ENCODE results near the gene ZDHHC1. TPM values are rescaled to one million over a fixed set of nuclear protein-coding genes. Genes with fewer than 3 reads are reported as not detected.

The ZDHHC1 gene
- total RNA-seq, 1 donor from 2014 or later = 2.9 TPM

DNA sequence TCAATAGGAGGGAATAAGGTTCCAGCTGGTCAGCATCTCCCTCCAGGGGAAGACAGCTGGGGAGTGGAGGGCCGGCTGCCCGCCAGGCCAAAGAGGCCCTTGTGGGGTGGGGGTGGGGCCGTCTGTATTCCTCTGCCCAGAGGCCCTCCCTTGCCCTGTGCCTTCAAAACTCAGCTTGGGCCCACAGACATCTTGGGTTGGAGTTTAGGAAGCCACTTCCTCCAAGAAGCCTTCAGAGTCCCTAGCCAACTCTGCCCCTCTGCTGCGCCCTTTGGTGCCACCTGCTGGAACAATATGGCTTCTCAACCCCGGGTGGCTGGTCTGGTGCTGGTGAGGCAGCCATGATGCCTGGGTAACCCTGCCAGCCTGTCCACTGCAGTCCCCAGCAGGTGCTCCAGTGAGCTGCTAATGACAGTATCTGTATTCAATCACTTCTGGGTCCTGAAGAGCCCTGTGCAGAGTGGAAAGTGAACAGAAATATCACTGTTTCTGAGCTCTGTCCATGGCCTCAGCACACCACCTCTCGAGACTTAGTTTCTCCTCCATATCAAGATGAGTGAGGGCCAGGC, 31.3 kb upstream of the ZDHHC1 start:
- H3K36me3 ChIP-seq = peaks cover 20% of the 10 kb centered on the region
- TF ChIP-seq, protein P1, sequence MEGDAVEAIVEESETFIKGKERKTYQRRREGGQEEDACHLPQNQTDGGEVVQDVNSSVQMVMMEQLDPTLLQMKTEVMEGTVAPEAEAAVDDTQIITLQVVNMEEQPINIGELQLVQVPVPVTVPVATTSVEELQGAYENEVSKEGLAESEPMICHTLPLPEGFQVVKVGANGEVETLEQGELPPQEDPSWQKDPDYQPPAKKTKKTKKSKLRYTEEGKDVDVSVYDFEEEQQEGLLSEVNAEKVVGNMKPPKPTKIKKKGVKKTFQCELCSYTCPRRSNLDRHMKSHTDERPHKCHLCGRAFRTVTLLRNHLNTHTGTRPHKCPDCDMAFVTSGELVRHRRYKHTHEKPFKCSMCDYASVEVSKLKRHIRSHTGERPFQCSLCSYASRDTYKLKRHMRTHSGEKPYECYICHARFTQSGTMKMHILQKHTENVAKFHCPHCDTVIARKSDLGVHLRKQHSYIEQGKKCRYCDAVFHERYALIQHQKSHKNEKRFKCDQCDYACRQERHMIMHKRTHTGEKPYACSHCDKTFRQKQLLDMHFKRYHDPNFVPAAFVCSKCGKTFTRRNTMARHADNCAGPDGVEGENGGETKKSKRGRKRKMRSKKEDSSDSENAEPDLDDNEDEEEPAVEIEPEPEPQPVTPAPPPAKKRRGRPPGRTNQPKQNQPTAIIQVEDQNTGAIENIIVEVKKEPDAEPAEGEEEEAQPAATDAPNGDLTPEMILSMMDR (IDR thresholded peaks at IDR 0.05; ENCODE audit: borderline replicate concordance) = peak; percentile 52
- no peak overlapping the region for H3K4me3 ChIP-seq
- intact Hi-C loops (cut with micrococcal nuclease) = no loop called here
- peaks cover 96% of the 10 kb centered on the region for H3K4me1 ChIP-seq
- no peaks in the 10 kb centered on the region for H3K27me3 ChIP-seq (ENCODE audit: low read depth)
- no peaks in the 10 kb centered on the region for H3K9me3 ChIP-seq (replicated peaks)
- peak; percentile 60 for DNase-seq
- peak overlapping the region; percentile 76 for H3K27ac ChIP-seq (replicated peaks)

DNA sequence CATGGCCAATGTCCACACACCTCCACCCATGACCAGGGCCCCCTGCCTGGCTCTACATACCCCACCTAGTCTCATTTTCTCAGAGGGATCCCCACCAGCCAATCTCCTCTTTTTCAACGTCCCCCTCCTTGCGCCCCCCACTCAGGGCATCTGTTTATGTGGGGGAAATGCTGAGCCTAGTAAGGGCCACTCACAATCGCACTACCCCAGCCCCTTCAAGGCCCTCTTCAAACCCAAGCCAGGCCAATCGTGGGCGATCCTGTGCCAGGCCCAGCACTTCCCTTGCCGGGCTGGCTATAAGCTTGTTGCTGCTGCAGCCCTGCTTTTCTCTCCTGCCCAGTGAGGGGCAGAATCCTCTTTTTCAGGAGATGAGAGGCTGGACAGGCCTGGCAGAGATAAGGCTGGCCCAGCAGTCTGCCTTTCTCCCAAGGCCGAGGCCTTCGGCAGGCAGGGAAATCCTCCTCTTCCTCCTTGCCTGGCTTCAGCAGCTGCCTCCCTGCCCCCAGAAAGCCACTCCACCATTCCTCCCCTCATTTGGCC, 30.8 kb upstream of the ZDHHC1 start:
- no peak for DNase-seq
- H3K4me1 ChIP-seq = peaks cover 100% of the 10 kb centered on the region
- H3K27me3 ChIP-seq (ENCODE audit: low read depth) = no peaks in the 10 kb centered on the region
- peak overlapping the region; percentile 7 for H3K4me3 ChIP-seq
- no peaks in the 10 kb centered on the region for H3K9me3 ChIP-seq (replicated peaks)
- peak overlapping the region; percentile 76 for H3K27ac ChIP-seq (replicated peaks)
- TF ChIP-seq, protein P1 (IDR thresholded peaks at IDR 0.05; ENCODE audit: borderline replicate concordance) = no peak
- H3K36me3 ChIP-seq = peaks cover 16% of the 10 kb centered on the region
- intact Hi-C loops (cut with micrococcal nuclease) = no loop called here

DNA sequence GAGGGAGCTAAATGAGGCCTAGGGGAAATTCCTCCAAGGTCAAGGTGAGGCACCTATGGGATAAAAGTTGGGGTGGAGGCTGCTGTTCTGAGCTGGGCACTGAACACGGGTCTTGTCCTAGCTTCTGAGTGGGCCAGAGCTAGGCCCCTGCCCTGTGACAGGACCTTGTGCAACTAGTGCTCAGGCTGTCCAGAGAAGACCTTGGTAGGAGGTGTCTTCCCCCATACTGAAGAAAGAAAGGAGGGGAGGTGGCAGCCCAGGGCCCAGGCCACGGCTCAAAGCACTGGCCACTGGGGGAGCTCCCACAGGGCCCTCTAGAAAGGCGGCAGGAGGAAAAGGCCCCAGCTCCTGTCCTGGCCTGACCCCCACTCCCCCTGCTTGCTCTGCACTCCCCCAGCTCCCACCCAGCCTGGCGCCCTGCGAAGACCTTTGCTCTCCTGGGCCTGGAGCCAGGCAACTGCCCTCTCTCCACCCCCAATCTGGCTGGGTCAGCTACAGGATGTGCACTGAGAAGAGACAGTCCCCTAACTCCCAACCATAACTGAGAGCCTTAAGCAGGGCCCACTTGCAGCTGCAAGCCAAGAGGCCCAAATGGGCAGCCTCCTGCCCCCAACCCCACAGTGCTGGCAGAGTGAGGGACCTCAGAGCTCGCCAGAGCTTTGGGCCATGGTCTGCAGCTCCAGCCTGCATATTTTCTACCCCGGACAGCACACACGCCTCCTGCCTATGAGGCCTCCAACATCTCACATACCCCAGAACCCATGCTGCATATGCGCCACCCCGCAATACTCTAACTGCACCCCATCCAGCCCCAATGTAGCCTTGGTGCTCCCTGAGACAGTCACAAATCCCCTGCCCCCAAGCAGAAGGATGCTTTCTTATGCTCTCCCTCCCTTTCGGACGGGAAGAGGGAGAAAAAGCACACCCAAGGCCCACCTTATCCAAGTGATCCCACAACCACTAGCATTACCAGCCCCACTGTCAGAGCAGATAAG, 29.9 kb upstream of the ZDHHC1 start:
- H3K9me3 ChIP-seq (replicated peaks) = no peaks in the 10 kb centered on the region
- peaks cover 12% of the 10 kb centered on the region for H3K36me3 ChIP-seq
- H3K27me3 ChIP-seq (ENCODE audit: low read depth) = no peaks in the 10 kb centered on the region
- intact Hi-C loops (cut with micrococcal nuclease) = no loop called here
- peak; percentile 63 for DNase-seq
- peaks cover 100% of the 10 kb centered on the region for H3K4me1 ChIP-seq
- H3K27ac ChIP-seq (replicated peaks) = peak overlapping the region; percentile 76
- TF ChIP-seq, protein P1 (IDR thresholded peaks at IDR 0.05; ENCODE audit: borderline replicate concordance) = peak; percentile 13
- H3K4me3 ChIP-seq = peak overlapping the region; percentile 7

DNA sequence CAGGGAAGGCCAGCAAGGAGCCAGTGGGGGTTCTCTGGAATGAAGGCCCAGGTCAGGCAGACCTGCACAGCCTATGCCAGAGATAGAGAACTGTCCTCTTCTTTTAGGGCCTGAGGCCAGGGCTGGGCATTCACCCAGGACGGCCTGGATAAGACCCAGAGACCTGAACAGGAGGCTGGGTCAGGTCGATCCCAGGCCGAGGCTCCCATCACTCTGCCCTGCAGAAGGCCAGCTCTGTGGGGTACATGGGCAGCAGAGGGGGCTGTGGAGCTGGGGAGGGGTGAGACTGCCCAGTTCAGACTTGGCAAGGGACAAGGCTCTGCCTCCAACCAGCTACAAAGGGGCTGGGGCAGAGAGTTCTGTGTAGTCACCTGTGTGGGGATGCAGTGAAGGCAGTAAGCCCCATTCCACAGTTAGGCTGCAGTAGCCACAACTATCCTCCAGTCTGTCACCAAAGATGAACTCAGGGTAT, 29.2 kb upstream of the ZDHHC1 start:
- TF ChIP-seq, protein P1 (IDR thresholded peaks at IDR 0.05; ENCODE audit: borderline replicate concordance) = no peak
- Histone ChIP-seq H3K27me3 (ENCODE audit: low read depth) (no peaks in the 10 kb centered on the region), H3K27ac (replicated peaks) (peak overlapping the region; percentile 76), H3K9me3 (replicated peaks) (no peaks in the 10 kb centered on the region), H3K4me3 (no peak overlapping the region), H3K36me3 (peaks cover 6% of the 10 kb centered on the region), H3K4me1 (peaks cover 100% of the 10 kb centered on the region)
- DNase-seq = peak; percentile 74
- intact Hi-C loops (cut with micrococcal nuclease) = no loop called here

DNA sequence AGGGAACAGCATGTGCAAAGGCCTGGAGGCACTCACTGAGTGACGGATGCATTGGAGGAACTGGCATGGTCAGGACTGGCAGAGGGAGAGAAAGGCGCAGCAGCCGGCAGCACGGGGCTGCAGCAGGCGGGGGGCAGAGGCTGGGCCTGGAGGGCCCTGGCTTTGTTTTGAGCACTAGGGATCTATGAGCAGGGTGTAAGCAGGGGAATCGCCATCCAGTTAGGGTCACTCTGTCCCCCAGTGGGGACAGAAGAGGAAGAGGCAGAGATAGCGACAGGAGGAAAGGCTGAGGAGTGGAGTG, 28.8 kb upstream of the ZDHHC1 start:
- DNase-seq = no peak
- Histone ChIP-seq H3K4me3 (no peak overlapping the region), H3K27ac (replicated peaks) (peak overlapping the region; percentile 76), H3K36me3 (peaks cover 6% of the 10 kb centered on the region), H3K9me3 (replicated peaks) (no peaks in the 10 kb centered on the region), H3K27me3 (ENCODE audit: low read depth) (no peaks in the 10 kb centered on the region), H3K4me1 (peaks cover 96% of the 10 kb centered on the region)
- intact Hi-C loops (cut with micrococcal nuclease) = no loop called here
- TF ChIP-seq, protein P1 (IDR thresholded peaks at IDR 0.05; ENCODE audit: borderline replicate concordance) = no peak
